HG03378 (cell line): ENCODE data around the gene MYO5A.
A peak's percentile ranks its signal among the peaks of the same experiment; 100 is the strongest.
"Not testable (repeated sequence)": the region's sequence is repeated elsewhere in the genome, so short reads cannot be mapped to it uniquely, and the experiment has no call there.

ENCODE experiments used
- ATAC-seq: cut with Tn5 transposase; IDR thresholded peaks from one replicate; pipeline ENCODE4 v1.9.1; 2021; ENCODE audit warnings: mild to moderate bottlenecking, moderate library complexity; ENCODE audit not compliant: unreplicated experiment

MYO5A gene

GRCh38 chr15:52466134-52466701, 62.5 kb downstream of the MYO5A start:
- peak; percentile 89 for ATAC-seq

GRCh38 chr15:52464478-52464877, 64.2 kb downstream of the MYO5A start:
- peak; percentile 70 for ATAC-seq

GRCh38 chr15:52464040-52464439, 64.6 kb downstream of the MYO5A start:
- no peak for ATAC-seq

GRCh38 chr15:52463638-52464037, 65.0 kb downstream of the MYO5A start:
- ATAC-seq, result no peak

GRCh38 chr15:52462806-52463360, 65.8 kb downstream of the MYO5A start:
- no peak for ATAC-seq

- ATAC-seq, result not testable (repeated sequence)
These were observed 69.0 kb downstream of the MYO5A start for GRCh38 chr15:52459701-52460100.

- not testable (repeated sequence) for ATAC-seq
These were observed 69.4 kb downstream of the MYO5A start for GRCh38 chr15:52459265-52459664.

GRCh38 chr15:52448011-52448890, 80.4 kb downstream of the MYO5A start:
- no peak for ATAC-seq

GRCh38 chr15:52445954-52446353, 82.7 kb downstream of the MYO5A start:
- no peak for ATAC-seq

- no peak for ATAC-seq
These were observed 83.1 kb downstream of the MYO5A start for GRCh38 chr15:52445553-52445952.

GRCh38 chr15:52443205-52443604, 85.5 kb downstream of the MYO5A start:
- not testable (repeated sequence) for ATAC-seq

GRCh38 chr15:52441841-52442240, 86.8 kb downstream of the MYO5A start:
- no peak for ATAC-seq

- no peak for ATAC-seq
These were observed 87.7 kb downstream of the MYO5A start for GRCh38 chr15:52440946-52441345.

GRCh38 chr15:52440414-52440813, 88.3 kb downstream of the MYO5A start:
- ATAC-seq, result no peak

GRCh38 chr15:52439470-52439869, 89.2 kb downstream of the MYO5A start:
- no peak for ATAC-seq

- not testable (repeated sequence) for ATAC-seq
These were observed 89.6 kb downstream of the MYO5A start for GRCh38 chr15:52439042-52439441.

GRCh38 chr15:52438047-52438446, 90.6 kb downstream of the MYO5A start:
- no peak for ATAC-seq

- no peak for ATAC-seq
These were observed 91.0 kb downstream of the MYO5A start for GRCh38 chr15:52437646-52438045.

- ATAC-seq, result no peak
These were observed 91.7 kb downstream of the MYO5A start for GRCh38 chr15:52436981-52437380.

GRCh38 chr15:52434885-52435284, 93.8 kb downstream of the MYO5A start:
- ATAC-seq, result no peak

GRCh38 chr15:52428297-52428696, 100.4 kb downstream of the MYO5A start:
- ATAC-seq, result no peak

- no peak for ATAC-seq
These were observed 100.9 kb downstream of the MYO5A start for GRCh38 chr15:52427804-52428203.
